GM21360 (cell line): ENCODE data around the gene TMIGD3.

Experiments used
- ATAC-seq: cut with Tn5 transposase; IDR thresholded peaks from one replicate; pipeline ENCODE4 v1.9.1; 2021; ENCODE audit warnings: mild to moderate bottlenecking, moderate library complexity; ENCODE audit not compliant: unreplicated experiment

The TMIGD3 gene

GRCh38 chr1:111476214-111476613 is 27.2 kb downstream of the TMIGD3 start:
- ATAC-seq: no peak

- no peak for ATAC-seq
These were observed 27.7 kb downstream of the TMIGD3 start for GRCh38 chr1:111475701-111476100.

- ATAC-seq: no peak
These were observed 28.9 kb downstream of the TMIGD3 start for GRCh38 chr1:111474521-111474920.

- ATAC-seq: no peak
These were observed 29.3 kb downstream of the TMIGD3 start for GRCh38 chr1:111474106-111474505.

GRCh38 chr1:111471538-111471937 is 31.9 kb downstream of the TMIGD3 start:
- ATAC-seq: no peak

GRCh38 chr1:111471012-111471411 is 32.4 kb downstream of the TMIGD3 start:
- ATAC-seq: no peak

- no peak for ATAC-seq
These were observed 32.8 kb downstream of the TMIGD3 start for GRCh38 chr1:111470596-111470995.

GRCh38 chr1:111469539-111469938 is 33.9 kb downstream of the TMIGD3 start:
- no peak for ATAC-seq

GRCh38 chr1:111468717-111469100 is 34.7 kb downstream of the TMIGD3 start:
- ATAC-seq: no peak

GRCh38 chr1:111467865-111468716 is 35.3 kb downstream of the TMIGD3 start:
- ATAC-seq: no peak

GRCh38 chr1:111466480-111466879 is 37.0 kb downstream of the TMIGD3 start:
- no peak for ATAC-seq

GRCh38 chr1:111465754-111466153 is 37.7 kb downstream of the TMIGD3 start:
- no peak for ATAC-seq

GRCh38 chr1:111463029-111463683 is 40.3 kb downstream of the TMIGD3 start:
- no peak for ATAC-seq

- ATAC-seq: no peak
These were observed 40.9 kb downstream of the TMIGD3 start for GRCh38 chr1:111462370-111463028.

GRCh38 chr1:111461765-111462164 is 41.7 kb downstream of the TMIGD3 start:
- no peak for ATAC-seq

- no peak for ATAC-seq
These were observed 47.8 kb downstream of the TMIGD3 start for GRCh38 chr1:111455642-111456031.

- no peak for ATAC-seq
These were observed 48.4 kb downstream of the TMIGD3 start for GRCh38 chr1:111454859-111455641.

GRCh38 chr1:111453706-111454105 is 49.7 kb downstream of the TMIGD3 start:
- ATAC-seq: no peak

- ATAC-seq: no peak
These were observed 50.9 kb downstream of the TMIGD3 start for GRCh38 chr1:111452581-111452980.

- no peak for ATAC-seq
These were observed 53.2 kb downstream of the TMIGD3 start for GRCh38 chr1:111450185-111450584.

GRCh38 chr1:111449703-111450017 is 53.8 kb downstream of the TMIGD3 start:
- ATAC-seq: no peak
